ENCODE results near the gene COTL1.
"Not testable (repeated sequence)": the region's sequence is repeated elsewhere in the genome, so short reads cannot be mapped to it uniquely, and the experiment has no call there.

COTL1 gene

DNA sequence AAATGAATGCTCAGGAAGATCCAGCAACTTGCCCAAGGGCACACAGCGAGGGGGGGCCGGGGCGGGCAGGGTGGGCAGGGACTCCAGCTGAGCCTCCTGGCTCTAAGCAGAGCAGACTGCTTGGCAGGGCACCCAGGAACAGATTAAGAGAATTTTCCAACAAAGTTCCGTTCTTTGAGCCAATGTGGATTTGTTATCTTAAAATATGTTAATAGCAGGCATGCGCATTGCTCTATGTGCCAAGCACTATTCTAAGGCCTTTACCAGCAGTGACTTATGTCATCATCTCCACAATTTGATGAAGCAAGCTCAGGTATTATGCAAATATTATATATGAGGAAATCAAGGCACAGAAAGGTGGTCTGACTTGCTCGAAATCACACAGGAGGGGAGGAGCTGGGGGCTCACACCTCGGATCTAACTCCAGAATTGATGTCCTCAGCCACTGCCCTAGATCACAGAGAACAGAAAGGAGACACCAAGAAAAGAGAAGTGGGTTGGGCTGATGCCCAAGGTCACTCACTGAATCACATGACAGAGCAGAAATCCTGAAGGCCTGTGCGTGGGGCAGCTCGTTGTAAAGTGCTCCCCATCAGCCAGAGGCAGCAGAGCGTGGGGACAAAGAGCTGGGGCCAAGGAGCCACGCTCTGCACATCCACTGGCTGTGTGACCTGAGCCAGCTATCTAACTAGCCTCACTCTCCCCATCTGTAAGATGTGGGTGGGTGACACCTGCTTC is 90.2 kb downstream of the COTL1 start:
- no peak for DNase-seq

DNA sequence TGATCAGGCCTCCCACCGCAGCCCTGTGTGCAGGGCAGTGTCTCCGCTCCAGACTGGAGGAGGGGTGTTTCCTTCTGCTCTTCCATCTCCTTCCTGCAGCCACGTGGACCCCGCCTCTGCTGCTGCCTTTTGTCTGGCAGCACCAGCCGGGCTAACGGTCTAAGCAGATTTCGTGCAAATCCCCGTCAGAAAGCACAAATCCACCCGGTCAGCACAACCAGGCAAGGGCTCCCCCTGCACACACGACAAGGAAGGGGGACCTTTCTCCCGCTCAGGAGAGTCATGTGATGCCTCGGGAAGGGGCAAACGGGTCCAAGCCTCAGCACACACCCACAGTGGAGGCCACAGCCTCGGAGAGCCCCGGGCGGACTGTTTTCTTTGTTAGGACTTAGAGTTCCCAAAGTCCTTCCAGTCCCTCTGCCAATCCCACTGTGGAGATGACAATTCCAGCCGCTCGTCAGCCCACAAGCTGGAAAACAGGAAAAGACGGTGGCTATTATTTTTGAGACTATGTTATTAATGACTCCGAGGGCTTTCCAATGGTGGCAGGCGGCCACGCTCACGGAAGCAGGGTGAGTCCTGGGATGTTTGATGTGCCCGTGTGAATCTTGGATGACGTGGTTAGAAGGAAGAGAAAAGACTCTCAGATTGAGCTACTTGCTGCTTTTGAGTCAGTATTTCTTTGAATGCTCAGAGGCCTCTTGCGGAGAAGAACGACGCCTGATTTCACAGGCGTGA is 90.9 kb downstream of the COTL1 start:
- DNase-seq, result no peak

DNA sequence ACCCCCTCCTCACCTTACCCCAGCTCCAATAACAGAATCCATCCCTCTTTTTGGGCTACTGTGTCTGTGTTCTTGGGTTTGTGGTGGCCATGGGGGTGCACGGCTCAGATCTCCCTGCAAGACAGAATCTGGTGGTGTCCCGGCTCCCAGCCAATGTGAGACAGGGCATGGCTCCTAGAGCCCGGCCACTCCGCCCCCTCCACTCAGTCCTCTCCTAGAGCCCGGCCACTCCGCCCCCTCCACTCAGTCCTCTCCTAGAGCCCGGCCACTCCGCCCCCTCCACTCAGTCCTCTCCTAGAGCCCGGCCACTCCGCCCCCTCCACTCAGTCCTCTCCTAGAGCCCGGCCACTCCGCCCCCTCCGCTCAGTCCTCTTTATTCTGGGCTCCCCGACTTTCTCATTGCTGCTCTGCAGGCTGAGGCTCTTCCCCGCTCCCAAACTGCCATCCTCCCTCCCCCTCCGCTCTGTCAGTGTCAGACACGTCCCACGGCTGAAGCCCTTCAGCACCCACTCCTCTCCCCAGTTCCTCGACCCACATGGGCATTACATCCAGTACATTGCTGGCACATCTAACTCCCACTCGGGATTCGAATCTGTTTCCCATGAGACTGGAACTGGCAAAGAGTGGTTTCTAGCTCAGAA is 92.8 kb downstream of the COTL1 start:
- not testable (repeated sequence) for DNase-seq

GRCh38 chr16:84524346-84524920 is 93.4 kb downstream of the COTL1 start:
- DNase-seq, result no peak

DNA sequence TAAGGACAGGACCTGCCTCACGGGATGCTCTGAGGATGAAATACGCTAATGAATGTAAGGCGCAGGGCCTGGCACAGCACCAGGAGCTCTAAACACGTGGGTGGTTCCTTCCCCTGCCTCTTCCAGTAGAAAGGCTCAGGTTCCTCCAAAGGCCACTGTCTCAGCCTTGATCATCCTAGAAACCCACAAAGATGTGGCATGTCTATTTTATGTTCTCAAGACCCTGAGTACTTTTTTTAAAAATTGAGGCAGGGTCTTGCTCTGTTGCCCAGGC is 96.4 kb downstream of the COTL1 start:
- no peak for DNase-seq

DNA sequence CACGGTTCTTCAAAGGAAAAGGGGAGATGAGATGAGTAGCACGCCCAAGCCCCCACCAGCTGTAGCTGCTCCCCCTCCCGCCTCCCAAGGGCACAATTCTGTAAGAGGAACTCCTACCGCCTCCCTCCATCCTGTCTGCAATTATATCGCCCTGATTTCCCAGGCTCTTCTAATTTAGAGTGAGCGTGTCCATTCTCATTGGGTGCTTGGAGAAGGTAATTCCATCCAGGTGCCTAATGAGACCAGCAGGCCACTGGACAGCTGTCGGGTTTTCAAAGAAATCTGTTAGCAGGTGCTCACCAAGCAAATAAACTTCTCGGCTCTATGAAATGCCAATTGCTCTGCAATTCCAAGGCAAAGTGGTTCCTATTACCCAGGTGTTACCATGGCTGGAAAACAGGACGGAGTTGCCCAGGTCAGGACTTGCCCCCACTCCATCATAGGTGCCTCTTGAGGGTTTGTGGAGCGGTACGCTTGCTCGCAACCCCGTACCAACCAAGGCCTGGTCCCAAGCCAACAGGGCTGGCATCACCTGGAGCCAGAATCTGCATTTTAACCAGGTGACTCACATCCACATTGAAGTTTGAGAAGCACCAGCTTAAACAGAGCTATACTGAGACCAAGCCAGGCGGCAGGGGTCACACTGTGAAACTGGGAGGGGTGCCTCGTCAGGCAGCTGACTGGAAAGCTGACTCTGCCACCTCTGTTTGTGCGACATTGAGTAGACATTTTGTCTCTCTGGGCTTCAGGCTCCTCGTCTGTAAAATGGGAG is 97.0 kb downstream of the COTL1 start:
- DNase-seq, result no peak

GRCh38 chr16:84519855-84520254 is 98.0 kb downstream of the COTL1 start:
- DNase-seq, result peak in 1 of 5 experiments; percentile 31

- peak in 3 of 5 experiments; percentile 45 to 97 (median 83) for DNase-seq
These were observed 99.0 kb downstream of the COTL1 start for GRCh38 chr16:84518804-84519341.

- DNase-seq, result peak in 1 of 5 experiments; percentile 59
These were observed 99.7 kb downstream of the COTL1 start for GRCh38 chr16:84518220-84518619.

DNA sequence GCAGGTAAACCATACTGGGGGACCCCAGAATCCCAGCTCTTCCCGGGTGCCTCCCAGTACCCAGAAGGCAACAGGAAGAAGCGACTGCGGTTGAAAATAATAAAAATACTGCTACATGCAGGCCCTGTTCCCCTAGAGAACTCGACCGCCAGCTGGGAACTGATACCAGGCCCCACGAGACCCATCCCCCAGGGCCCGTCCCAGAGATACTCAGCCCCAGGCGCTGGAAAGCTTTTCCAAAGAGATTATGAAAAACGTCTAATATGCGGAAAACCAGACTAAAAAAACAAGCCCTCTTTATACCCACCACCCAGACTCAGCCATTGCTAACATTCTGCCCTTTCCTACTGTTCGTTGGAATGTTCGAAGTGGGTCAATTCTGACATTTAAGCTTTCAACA is 100.5 kb downstream of the COTL1 start:
- DNase-seq, result no peak

All from T-helper 2 cell (primary cell).